ENCODE results near the gene HMGCL.

GRCh38 chr1:23801338-23801748, 23.9 kb downstream of the HMGCL start:
- TF ChIP-seq GATA3 (IDR thresholded peaks at IDR 0.05; ENCODE audit: low read depth, low read length) (no peak), GATA2 (IDR thresholded peaks at IDR 0.05; ENCODE audit: low read depth, low read length) (no peak)

Measured in SH-SY5Y (cell line).